ENCODE data around the gene COL28A1. TPM values are rescaled to one million over a fixed set of nuclear protein-coding genes. Genes with fewer than 3 reads are reported as not detected.

The COL28A1 gene
- polyA plus RNA-seq, 3 donors, result not detected

- intact Hi-C loops (cut with micrococcal nuclease), result no loop called here
- Histone ChIP-seq H4K20me1 (ENCODE audit: insufficient read depth, low read length) (no peaks in the 10 kb centered on the region), H3K9me3 (replicated peaks in 1 of 2; ENCODE audit: control insufficient read depth in 1 of 2, insufficient read depth in 1 of 2, low read length in 2 of 2) (no peaks in the 10 kb centered on the region), H3K36me3 (replicated peaks in 1 of 2; ENCODE audit: control insufficient read depth in 1 of 2, insufficient read depth in 2 of 2, low read length in 2 of 2) (no peaks in the 10 kb centered on the region), H3K4me1 (ENCODE audit: control insufficient read depth in 1 of 2, insufficient read depth in 2 of 2, low read length in 2 of 2) (peaks cover 13% of the 10 kb centered on the region in 2 donors), H2AFZ (ENCODE audit: insufficient read depth, low read depth, low read length, poor library complexity, severe bottlenecking) (no peak overlapping the region), H3K27ac (ENCODE audit: low read depth in 1 of 2, low read length in 2 of 2) (no peak overlapping the region), H3K4me3 (replicated peaks in 1 of 3; ENCODE audit: low read depth in 2 of 3, low read length in 3 of 3) (no peak overlapping the region), H3K4me2 (replicated peaks; ENCODE audit: extremely low read depth, low read length, poor library complexity, severe bottlenecking) (no peak overlapping the region), H3K79me2 (ENCODE audit: insufficient read depth, low read length) (no peaks in the 10 kb centered on the region), H3K27me3 (ENCODE audit: control insufficient read depth in 2 of 2, insufficient read depth in 2 of 2, low read length in 2 of 2) (no peaks in the 10 kb centered on the region), H3K9ac (ENCODE audit: insufficient read depth, low read length, poor library complexity, severe bottlenecking) (no peak overlapping the region)
- H3K4me1 Mint-ChIP-seq, result peaks cover 17% of the 10 kb centered on the region
- TF ChIP-seq CTCF (IDR thresholded peaks at IDR 0.05), result no peak
- 60% methylated on average over 1 of the region's 2 CpGs for WGBS (ENCODE audit: insufficient coverage)
- no peak overlapping the region for H3K27ac Mint-ChIP-seq
- no peaks in the 10 kb centered on the region for H3K9me3 Mint-ChIP-seq
- H3K4me3 Mint-ChIP-seq, result no peak overlapping the region
- no peak for DNase-seq
- no peaks in the 10 kb centered on the region for H3K27me3 Mint-ChIP-seq (ENCODE audit: low read depth in 3 of 3)
- no peaks in the 10 kb centered on the region for H3K36me3 Mint-ChIP-seq
These were observed 113.8 kb downstream of the COL28A1 start for GRCh38 chr7:7421826-7422225.

GRCh38 chr7:7418997-7419396 is 116.7 kb downstream of the COL28A1 start:
- Histone ChIP-seq H3K27ac (ENCODE audit: low read depth in 1 of 2, low read length in 2 of 2) (no peak overlapping the region), H2AFZ (ENCODE audit: insufficient read depth, low read depth, low read length, poor library complexity, severe bottlenecking) (no peak overlapping the region), H3K27me3 (ENCODE audit: control insufficient read depth in 2 of 2, insufficient read depth in 2 of 2, low read length in 2 of 2) (no peaks in the 10 kb centered on the region), H3K79me2 (ENCODE audit: insufficient read depth, low read length) (no peaks in the 10 kb centered on the region), H3K36me3 (replicated peaks in 1 of 2; ENCODE audit: control insufficient read depth in 1 of 2, insufficient read depth in 2 of 2, low read length in 2 of 2) (no peaks in the 10 kb centered on the region), H3K4me1 (ENCODE audit: control insufficient read depth in 1 of 2, insufficient read depth in 2 of 2, low read length in 2 of 2) (peaks cover 9 to 10% of the 10 kb centered on the region in 2 donors), H4K20me1 (ENCODE audit: insufficient read depth, low read length) (no peaks in the 10 kb centered on the region), H3K9ac (ENCODE audit: insufficient read depth, low read length, poor library complexity, severe bottlenecking) (no peak overlapping the region), H3K4me3 (replicated peaks in 1 of 3; ENCODE audit: low read depth in 2 of 3, low read length in 3 of 3) (no peak overlapping the region), H3K9me3 (replicated peaks in 1 of 2; ENCODE audit: control insufficient read depth in 1 of 2, insufficient read depth in 1 of 2, low read length in 2 of 2) (no peaks in the 10 kb centered on the region), H3K4me2 (replicated peaks; ENCODE audit: extremely low read depth, low read length, poor library complexity, severe bottlenecking) (no peak overlapping the region)
- H3K4me3 Mint-ChIP-seq, result no peak overlapping the region
- peaks cover 0 to 3% (median 0%) of the 10 kb centered on the region in 7 donors for H3K9me3 Mint-ChIP-seq
- no peaks in the 10 kb centered on the region for H3K36me3 Mint-ChIP-seq
- H3K27me3 Mint-ChIP-seq (ENCODE audit: low read depth in 3 of 3), result peaks cover 0 to 1% (median 0%) of the 10 kb centered on the region in 3 donors
- H3K4me1 Mint-ChIP-seq, result peaks cover 17% of the 10 kb centered on the region
- WGBS (ENCODE audit: insufficient coverage), result no CpG with 5 or more reads among the region's 2 CpGs
- no peak for TF ChIP-seq CTCF (IDR thresholded peaks at IDR 0.05)
- DNase-seq, result no peak
- H3K27ac Mint-ChIP-seq, result no peak overlapping the region
- intact Hi-C loops (cut with micrococcal nuclease), result loop anchor here in 1 of 2 donors (10.0 kb wide), 1 partner anchor 314 kb away; no protein-coding TSS in a partner anchor
